ENCODE measurements around the gene IQCC. TPM values are rescaled to one million over a fixed set of nuclear protein-coding genes. Genes with fewer than 3 reads are reported as not detected.

IQCC gene
- total RNA-seq, 2 donors from 2014 or later: 1.4 TPM; not detected in 1

- H3K9me3 ChIP-seq: no peaks in the 10 kb centered on the region
- no peak for DNase-seq (ENCODE audit: low spot score)
- H3K27ac ChIP-seq: peak overlapping the region in 1 of 2 donors; percentile 84
- no peaks in the 10 kb centered on the region for H3K36me3 ChIP-seq
- no peaks in the 10 kb centered on the region for H3K27me3 ChIP-seq (replicated peaks; ENCODE audit: insufficient read depth)
- H3K4me1 ChIP-seq (ENCODE audit: control insufficient read depth in 1 of 2, low read depth in 2 of 2): peaks cover 5 to 19% of the 10 kb centered on the region in 2 donors
- no peak for TF ChIP-seq CTCF (IDR thresholded peaks at IDR 0.05)
- no peak overlapping the region for H3K4me3 ChIP-seq
- ATAC-seq (ENCODE audit: insufficient number of reproducible peaks, low FRiP score, low read depth): no peak
Measured at GRCh38 chr1:32242341-32242851, 36.9 kb downstream of the IQCC start.

GRCh38 chr1:32246888-32247273 is 41.4 kb downstream of the IQCC start, which contains the start of gene FAM167B:
Gene FAM167B (plus strand): TSS chr1:32247222. CDS start chr1:32247422, 200 bp downstream.
- Histone ChIP-seq H3K27me3 (replicated peaks; ENCODE audit: insufficient read depth) (no peaks in the 10 kb centered on the region), H3K36me3 (no peaks in the 10 kb centered on the region), H3K4me1 (ENCODE audit: control insufficient read depth in 1 of 2, low read depth in 2 of 2) (peaks cover 8 to 27% of the 10 kb centered on the region in 2 donors), H3K9me3 (no peaks in the 10 kb centered on the region), H3K4me3 (no peak within 1 kb of the TSS), H3K27ac (peak within 1 kb of the TSS in 1 of 2 donors; percentile 22)
- no peak for ATAC-seq (ENCODE audit: insufficient number of reproducible peaks, low FRiP score, low read depth)
- TF ChIP-seq CTCF (IDR thresholded peaks at IDR 0.05): no peak
- DNase-seq (ENCODE audit: low spot score): no peak

- DNase-seq (ENCODE audit: low spot score): no peak
- Histone ChIP-seq H3K4me3 (no peak overlapping the region), H3K4me1 (ENCODE audit: control insufficient read depth in 1 of 2, low read depth in 2 of 2) (peaks cover 8 to 23% of the 10 kb centered on the region in 2 donors), H3K9me3 (no peaks in the 10 kb centered on the region), H3K27ac (peak overlapping the region in 1 of 2 donors; percentile 22), H3K36me3 (no peaks in the 10 kb centered on the region), H3K27me3 (replicated peaks; ENCODE audit: insufficient read depth) (no peaks in the 10 kb centered on the region)
- TF ChIP-seq CTCF (IDR thresholded peaks at IDR 0.05): no peak
- no peak for ATAC-seq (ENCODE audit: insufficient number of reproducible peaks, low FRiP score, low read depth)
Measured at GRCh38 chr1:32247452-32247851, 42.0 kb downstream of the IQCC start.

GRCh38 chr1:32247983-32248889 is 42.8 kb downstream of the IQCC start:
- Histone ChIP-seq H3K4me3 (peak overlapping the region; percentile 50), H3K27me3 (replicated peaks; ENCODE audit: insufficient read depth) (no peaks in the 10 kb centered on the region), H3K36me3 (no peaks in the 10 kb centered on the region), H3K4me1 (ENCODE audit: control insufficient read depth in 1 of 2, low read depth in 2 of 2) (peaks cover 6 to 20% of the 10 kb centered on the region in 2 donors), H3K9me3 (no peaks in the 10 kb centered on the region), H3K27ac (no peak overlapping the region)
- ATAC-seq (ENCODE audit: insufficient number of reproducible peaks, low FRiP score, low read depth) (no peak), DNase-seq (ENCODE audit: low spot score) (peak; percentile 65)
- peak; percentile 88 for TF ChIP-seq CTCF (IDR thresholded peaks at IDR 0.05)

GRCh38 chr1:32249831-32250525 is 44.5 kb downstream of the IQCC start:
- Histone ChIP-seq H3K36me3 (no peaks in the 10 kb centered on the region), H3K27me3 (replicated peaks; ENCODE audit: insufficient read depth) (no peaks in the 10 kb centered on the region), H3K27ac (no peak overlapping the region), H3K4me1 (ENCODE audit: control insufficient read depth in 1 of 2, low read depth in 2 of 2) (peaks cover 6 to 20% of the 10 kb centered on the region in 2 donors), H3K4me3 (no peak overlapping the region), H3K9me3 (no peaks in the 10 kb centered on the region)
- ATAC-seq (ENCODE audit: insufficient number of reproducible peaks, low FRiP score, low read depth) (no peak), DNase-seq (ENCODE audit: low spot score) (no peak)
- TF ChIP-seq CTCF (IDR thresholded peaks at IDR 0.05): no peak

All from thoracic aorta (tissue), 2 donors.